Measurements from ENCODE around the gene HSD11B1L.

DNA sequence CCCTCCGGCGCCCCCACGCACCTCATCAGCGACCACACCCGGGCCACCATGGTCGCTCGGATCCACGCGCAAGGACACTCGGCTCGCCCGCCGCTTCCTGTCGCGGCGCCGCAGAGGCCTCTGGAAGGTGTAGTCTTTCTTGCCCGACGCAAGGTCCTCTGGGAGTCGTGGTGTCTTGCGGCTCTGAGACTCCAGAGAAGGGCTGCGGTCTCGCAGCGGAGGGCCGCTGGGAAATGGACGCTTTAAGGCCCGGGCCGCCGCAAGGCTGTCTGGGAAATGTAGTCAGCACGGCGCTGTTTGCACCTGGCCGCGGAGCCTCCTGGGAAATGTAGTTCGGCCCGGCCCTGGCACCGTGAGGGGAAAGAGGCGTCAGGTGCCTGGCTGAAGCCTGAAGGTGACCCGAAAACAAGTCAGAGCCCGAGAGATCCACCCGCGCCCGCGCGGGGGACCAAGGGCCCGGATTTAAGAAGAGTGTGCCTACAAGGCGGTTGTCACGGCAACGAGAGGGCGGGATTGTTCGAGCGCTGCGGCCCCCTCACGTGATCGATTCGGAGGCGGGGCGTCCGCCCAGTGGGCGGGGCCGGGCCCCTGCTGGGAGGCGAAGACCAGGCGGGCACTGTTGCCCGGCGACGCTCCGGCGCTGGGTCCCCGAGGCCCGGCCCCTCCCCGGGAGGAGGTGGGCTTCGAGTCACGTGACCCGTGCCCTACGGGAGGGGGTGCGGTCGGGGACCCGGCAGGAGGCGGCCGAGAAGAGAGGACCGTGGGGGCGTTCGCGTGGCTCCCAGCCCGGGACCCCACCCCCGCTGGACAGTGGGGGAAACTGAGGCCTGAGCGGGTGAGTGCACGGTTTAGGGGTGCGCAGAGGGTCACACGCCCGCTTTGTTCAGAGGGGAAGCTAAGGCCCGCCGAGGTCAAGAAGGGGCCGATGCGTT is at the start of gene HSD11B1L, which contains the start of gene MICOS13:
- TF ChIP-seq, protein P1, sequence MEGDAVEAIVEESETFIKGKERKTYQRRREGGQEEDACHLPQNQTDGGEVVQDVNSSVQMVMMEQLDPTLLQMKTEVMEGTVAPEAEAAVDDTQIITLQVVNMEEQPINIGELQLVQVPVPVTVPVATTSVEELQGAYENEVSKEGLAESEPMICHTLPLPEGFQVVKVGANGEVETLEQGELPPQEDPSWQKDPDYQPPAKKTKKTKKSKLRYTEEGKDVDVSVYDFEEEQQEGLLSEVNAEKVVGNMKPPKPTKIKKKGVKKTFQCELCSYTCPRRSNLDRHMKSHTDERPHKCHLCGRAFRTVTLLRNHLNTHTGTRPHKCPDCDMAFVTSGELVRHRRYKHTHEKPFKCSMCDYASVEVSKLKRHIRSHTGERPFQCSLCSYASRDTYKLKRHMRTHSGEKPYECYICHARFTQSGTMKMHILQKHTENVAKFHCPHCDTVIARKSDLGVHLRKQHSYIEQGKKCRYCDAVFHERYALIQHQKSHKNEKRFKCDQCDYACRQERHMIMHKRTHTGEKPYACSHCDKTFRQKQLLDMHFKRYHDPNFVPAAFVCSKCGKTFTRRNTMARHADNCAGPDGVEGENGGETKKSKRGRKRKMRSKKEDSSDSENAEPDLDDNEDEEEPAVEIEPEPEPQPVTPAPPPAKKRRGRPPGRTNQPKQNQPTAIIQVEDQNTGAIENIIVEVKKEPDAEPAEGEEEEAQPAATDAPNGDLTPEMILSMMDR (IDR thresholded peaks at IDR 0.05) = peak in 1 of 6 experiments; percentile 26
- TF ChIP-seq POLR2A (IDR thresholded peaks at IDR 0.05) = no peak

Data from esophagus squamous epithelium (tissue), 4 donors.